Measurements from ENCODE around the gene CHN2. TPM values are rescaled to one million over a fixed set of nuclear protein-coding genes. Genes with fewer than 3 reads are reported as not detected.

The CHN2 gene
- polyA plus RNA-seq, 1 experiment: not detected

- H3K4me3 ChIP-seq (ENCODE audit: low read depth, low read length): no peak overlapping the region
- DNase-seq (ENCODE audit: low read depth, low spot score): no peak
- H3K9me3 ChIP-seq (ENCODE audit: control insufficient read depth, insufficient read depth, low read length): no peaks in the 10 kb centered on the region
- H3K27me3 ChIP-seq (ENCODE audit: control insufficient read depth, insufficient read depth, low read length): peaks cover 16% of the 10 kb centered on the region
- no peak for TF ChIP-seq CTCF (IDR thresholded peaks at IDR 0.05; ENCODE audit: low read depth, low read length)
- ChIA-PET CTCF (no interaction called here), POLR2A (no interaction called here)
- H3K27ac ChIP-seq (ENCODE audit: low read depth, low read length): no peak overlapping the region
Observed at GRCh38 chr7:29147821-29148220, 46.8 kb upstream of the CHN2 start.

- Histone ChIP-seq H3K4me3 (ENCODE audit: low read depth, low read length) (no peak overlapping the region), H3K9me3 (ENCODE audit: control insufficient read depth, insufficient read depth, low read length) (no peaks in the 10 kb centered on the region), H3K27me3 (ENCODE audit: control insufficient read depth, insufficient read depth, low read length) (peaks cover 16% of the 10 kb centered on the region), H3K27ac (ENCODE audit: low read depth, low read length) (no peak overlapping the region)
- no peak for TF ChIP-seq CTCF (IDR thresholded peaks at IDR 0.05; ENCODE audit: low read depth, low read length)
- ChIA-PET POLR2A (no interaction called here), CTCF (no interaction called here)
- no peak for DNase-seq (ENCODE audit: low read depth, low spot score)
Observed at GRCh38 chr7:29149036-29149435, 45.5 kb upstream of the CHN2 start.

- DNase-seq (ENCODE audit: low read depth, low spot score): no peak
- POLR2A ChIA-PET: no interaction called here
- Histone ChIP-seq H3K27me3 (ENCODE audit: control insufficient read depth, insufficient read depth, low read length) (peaks cover 13% of the 10 kb centered on the region), H3K4me3 (ENCODE audit: low read depth, low read length) (no peak overlapping the region), H3K9me3 (ENCODE audit: control insufficient read depth, insufficient read depth, low read length) (no peaks in the 10 kb centered on the region), H3K27ac (ENCODE audit: low read depth, low read length) (no peak overlapping the region)
- no peak for TF ChIP-seq CTCF (IDR thresholded peaks at IDR 0.05; ENCODE audit: low read depth, low read length)
- CTCF ChIA-PET: no interaction called here
Observed at GRCh38 chr7:29150856-29151255, 43.7 kb upstream of the CHN2 start.

GRCh38 chr7:29154076-29154475, 40.5 kb upstream of the CHN2 start:
- Histone ChIP-seq H3K27me3 (ENCODE audit: control insufficient read depth, insufficient read depth, low read length) (peaks cover 2% of the 10 kb centered on the region), H3K9me3 (ENCODE audit: control insufficient read depth, insufficient read depth, low read length) (no peaks in the 10 kb centered on the region), H3K4me3 (ENCODE audit: low read depth, low read length) (no peak overlapping the region), H3K27ac (ENCODE audit: low read depth, low read length) (no peak overlapping the region)
- no peak for TF ChIP-seq CTCF (IDR thresholded peaks at IDR 0.05; ENCODE audit: low read depth, low read length)
- POLR2A ChIA-PET: no interaction called here
- CTCF ChIA-PET: no interaction called here
- no peak for DNase-seq (ENCODE audit: low read depth, low spot score)

GRCh38 chr7:29156907-29157452, 37.6 kb upstream of the CHN2 start:
- no peak for TF ChIP-seq CTCF (IDR thresholded peaks at IDR 0.05; ENCODE audit: low read depth, low read length)
- no peak for DNase-seq (ENCODE audit: low read depth, low spot score)
- Histone ChIP-seq H3K27ac (ENCODE audit: low read depth, low read length) (no peak overlapping the region), H3K4me3 (ENCODE audit: low read depth, low read length) (no peak overlapping the region), H3K9me3 (ENCODE audit: control insufficient read depth, insufficient read depth, low read length) (no peaks in the 10 kb centered on the region), H3K27me3 (ENCODE audit: control insufficient read depth, insufficient read depth, low read length) (peaks cover 2% of the 10 kb centered on the region)
- ChIA-PET CTCF (interaction anchor here (1.2 kb wide), 1 partner anchor 33 kb away, joined by 4 read pairs; no protein-coding TSS in a partner anchor), POLR2A (no interaction called here)

All from AG04450 (cell line).